ENCODE results near the gene NECTIN1. TPM values are rescaled to one million over a fixed set of nuclear protein-coding genes. Genes with fewer than 3 reads are reported as not detected.

NECTIN1 gene
- total and polyA plus RNA-seq, 2 of the 13 experiments (the other 11 are each of a cell fraction or from before 2014, with no cell fraction given): 3.9 to 7.3 TPM

- TF ChIP-seq ZFP36 (IDR thresholded peaks at IDR 0.05; ENCODE audit: borderline replicate concordance, low read depth, low read length, partially characterized antibody): no peak
- TF ChIP-seq SOX13 (IDR thresholded peaks at IDR 0.05): no peak
- TF ChIP-seq SOX13 (CRISPR knock-in tag; conservative IDR thresholded peaks at IDR 0.05 in 1 of 2, IDR thresholded peaks at IDR 0.05 in 1 of 2): 0 out of 4 replicates have a peak, but pooled peaks of 1 of the 2 experiments have one; percentile 39
- no peak for TF ChIP-seq ZNF616 (CRISPR knock-in tag; IDR thresholded peaks at IDR 0.05; ENCODE audit: low read depth)
- no peak for TF ChIP-seq TFDP2 (CRISPR knock-in tag; IDR thresholded peaks at IDR 0.05)
- TF ChIP-seq THRA (CRISPR knock-in tag; IDR thresholded peaks at IDR 0.05; ENCODE audit: borderline replicate concordance): peak; percentile 78
- TF ChIP-seq PITX1 (CRISPR knock-in tag; IDR thresholded peaks at IDR 0.05): peak; percentile 37; the same call in 1 of the 2 replicates
- TF ChIP-seq EP300 (IDR thresholded peaks at IDR 0.05; ENCODE audit: low read depth in 2 of 2, low read length in 2 of 2): no peak
- TF ChIP-seq EP300 (CRISPR knock-in tag; IDR thresholded peaks at IDR 0.05; ENCODE audit: borderline replicate concordance): no peak
- no peak for TF ChIP-seq CEBPZ (IDR thresholded peaks at IDR 0.05; ENCODE audit: low read length)
- no peak for TF ChIP-seq ZNF317 (CRISPR knock-in tag; IDR thresholded peaks at IDR 0.05)
- TF ChIP-seq NKX3-1 (CRISPR knock-in tag; IDR thresholded peaks at IDR 0.05): no peak
- TF ChIP-seq RNF2 (conservative IDR thresholded peaks at IDR 0.05; ENCODE audit: low read depth): no peak
- no peak for TF ChIP-seq POLR2AphosphoS5 (IDR thresholded peaks at IDR 0.05; ENCODE audit: low read depth, low read length)
- 0 out of 2 replicates have a peak, but pooled peaks have one; percentile 76 for TF ChIP-seq HNRNPL (IDR thresholded peaks at IDR 0.05; ENCODE audit: low read depth, low read length)
- no peak for TF ChIP-seq ZNF337 (CRISPR knock-in tag; IDR thresholded peaks at IDR 0.05; ENCODE audit: borderline replicate concordance, low read depth)
- 0 out of 2 replicates have a peak, but pooled peaks have one; percentile 20 for TF ChIP-seq ZBTB7A (CRISPR knock-in tag; IDR thresholded peaks at IDR 0.05)
- no peak for TF ChIP-seq MAFF (IDR thresholded peaks at IDR 0.05; ENCODE audit: low read depth, low read length)
- no peak for TF ChIP-seq SAFB2 (CRISPR knock-in tag; IDR thresholded peaks at IDR 0.05; ENCODE audit: borderline replicate concordance, low read depth)
- no peak for TF ChIP-seq NCOA1 (CRISPR knock-in tag; IDR thresholded peaks at IDR 0.05)
- peak; percentile 30; the same call in 1 of the 2 replicates for TF ChIP-seq TARDBP (CRISPR knock-in tag; IDR thresholded peaks at IDR 0.05)
- TF ChIP-seq ZNF713 (CRISPR knock-in tag; IDR thresholded peaks at IDR 0.05): no peak
- TF ChIP-seq RBFOX2 (IDR thresholded peaks at IDR 0.05; ENCODE audit: low read depth, low read length): no peak
- TF ChIP-seq ZSCAN31 (CRISPR knock-in tag; IDR thresholded peaks at IDR 0.05; ENCODE audit: low read depth): 0 out of 2 replicates have a peak, but pooled peaks have one; percentile 46
These were observed 62.4 kb downstream of the NECTIN1 start (continued) for GRCh38 chr11:119666463-119667131.

All from HepG2 (cell line).